ENCODE measurements around the gene AQP7.

The AQP7 gene

DNA sequence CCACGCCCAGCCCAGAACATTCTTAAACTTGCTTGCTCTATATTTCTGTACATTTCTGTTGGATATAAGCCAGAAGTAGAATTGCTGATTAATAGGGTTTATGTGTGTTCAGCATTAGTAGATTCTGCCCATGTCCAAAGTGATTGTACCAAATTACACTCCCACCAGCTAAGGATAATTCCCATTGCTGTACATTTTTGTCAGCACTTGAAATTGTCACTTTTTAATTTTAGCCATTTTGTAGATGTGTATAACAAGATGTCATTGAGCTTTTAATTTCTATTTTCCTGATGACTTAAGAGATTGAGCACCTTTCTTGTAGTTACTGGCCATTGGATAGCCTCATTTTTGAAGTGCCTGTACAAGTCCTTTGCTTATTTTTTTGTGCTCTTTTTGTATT is 46.4 kb downstream of the AQP7 start:
- Histone ChIP-seq H3K27me3 (ENCODE audit: insufficient read depth, poor library complexity, severe bottlenecking) (no peaks in the 10 kb centered on the region), H3K4me3 (ENCODE audit: severe bottlenecking) (no peak overlapping the region), H3K27ac (ENCODE audit: poor library complexity, severe bottlenecking) (no peak overlapping the region), H3K9me3 (ENCODE audit: severe bottlenecking) (no peaks in the 10 kb centered on the region), H3K4me1 (ENCODE audit: insufficient read depth, poor library complexity, severe bottlenecking) (no peaks in the 10 kb centered on the region), H3K36me3 (ENCODE audit: low read depth) (peaks cover 35% of the 10 kb centered on the region)
- DNase-seq (ENCODE audit: low spot score): no peak
- ATAC-seq (ENCODE audit: low read depth): no peak
- TF ChIP-seq, protein P1, sequence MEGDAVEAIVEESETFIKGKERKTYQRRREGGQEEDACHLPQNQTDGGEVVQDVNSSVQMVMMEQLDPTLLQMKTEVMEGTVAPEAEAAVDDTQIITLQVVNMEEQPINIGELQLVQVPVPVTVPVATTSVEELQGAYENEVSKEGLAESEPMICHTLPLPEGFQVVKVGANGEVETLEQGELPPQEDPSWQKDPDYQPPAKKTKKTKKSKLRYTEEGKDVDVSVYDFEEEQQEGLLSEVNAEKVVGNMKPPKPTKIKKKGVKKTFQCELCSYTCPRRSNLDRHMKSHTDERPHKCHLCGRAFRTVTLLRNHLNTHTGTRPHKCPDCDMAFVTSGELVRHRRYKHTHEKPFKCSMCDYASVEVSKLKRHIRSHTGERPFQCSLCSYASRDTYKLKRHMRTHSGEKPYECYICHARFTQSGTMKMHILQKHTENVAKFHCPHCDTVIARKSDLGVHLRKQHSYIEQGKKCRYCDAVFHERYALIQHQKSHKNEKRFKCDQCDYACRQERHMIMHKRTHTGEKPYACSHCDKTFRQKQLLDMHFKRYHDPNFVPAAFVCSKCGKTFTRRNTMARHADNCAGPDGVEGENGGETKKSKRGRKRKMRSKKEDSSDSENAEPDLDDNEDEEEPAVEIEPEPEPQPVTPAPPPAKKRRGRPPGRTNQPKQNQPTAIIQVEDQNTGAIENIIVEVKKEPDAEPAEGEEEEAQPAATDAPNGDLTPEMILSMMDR (IDR thresholded peaks at IDR 0.05; ENCODE audit: poor library complexity, severe bottlenecking): no peak

DNA sequence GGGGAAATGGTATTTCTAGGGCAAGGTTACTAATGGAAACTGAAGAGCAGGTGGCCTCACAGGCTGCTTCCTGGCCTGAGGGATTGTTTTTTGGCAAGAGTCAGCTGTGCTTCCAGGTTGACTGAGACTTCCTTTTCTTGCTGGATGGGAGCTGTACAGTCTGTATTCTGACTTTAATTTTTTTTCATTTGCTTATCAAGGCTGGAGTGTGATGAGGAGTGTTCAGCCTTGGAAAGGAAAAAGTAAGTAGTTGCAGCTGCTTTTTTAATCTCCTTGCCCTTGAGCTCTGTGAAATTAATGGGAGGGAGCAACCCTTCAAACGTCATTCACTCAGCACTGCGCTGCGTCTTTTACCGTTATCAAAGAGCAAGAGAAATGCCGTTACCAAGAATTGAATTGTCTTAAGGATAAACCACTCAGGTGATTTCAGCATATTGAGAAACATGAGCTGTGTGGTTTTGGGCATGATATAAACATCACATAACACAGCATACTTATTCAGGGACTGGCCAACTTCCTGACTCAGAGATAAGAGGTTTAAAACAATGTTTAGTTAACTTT is 47.6 kb downstream of the AQP7 start:
- Histone ChIP-seq H3K9me3 (ENCODE audit: severe bottlenecking) (no peaks in the 10 kb centered on the region), H3K4me3 (ENCODE audit: severe bottlenecking) (no peak overlapping the region), H3K36me3 (ENCODE audit: low read depth) (peaks cover 27% of the 10 kb centered on the region), H3K27ac (ENCODE audit: poor library complexity, severe bottlenecking) (no peak overlapping the region), H3K4me1 (ENCODE audit: insufficient read depth, poor library complexity, severe bottlenecking) (no peaks in the 10 kb centered on the region), H3K27me3 (ENCODE audit: insufficient read depth, poor library complexity, severe bottlenecking) (no peaks in the 10 kb centered on the region)
- no peak for ATAC-seq (ENCODE audit: low read depth)
- TF ChIP-seq, protein P1 (IDR thresholded peaks at IDR 0.05; ENCODE audit: poor library complexity, severe bottlenecking): no peak
- no peak for DNase-seq (ENCODE audit: low spot score)

DNA sequence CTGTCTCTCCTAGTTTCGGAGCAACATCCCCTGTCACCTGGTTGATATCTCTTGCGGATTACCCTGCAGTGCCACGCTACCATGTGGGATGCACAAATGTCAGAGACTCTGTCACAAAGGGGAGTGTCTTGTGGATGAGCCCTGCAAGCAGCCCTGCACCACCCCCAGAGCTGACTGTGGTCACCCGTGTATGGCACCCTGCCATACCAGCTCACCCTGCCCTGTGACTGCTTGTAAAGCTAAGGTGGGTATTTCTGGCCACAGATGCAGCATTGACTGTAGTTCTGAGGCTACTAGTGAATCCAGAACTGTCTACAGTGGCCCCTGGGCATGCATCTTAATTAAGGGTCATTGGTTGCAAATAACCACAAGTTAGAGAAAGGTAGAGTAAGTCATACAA is 50.8 kb downstream of the AQP7 start:
- TF ChIP-seq, protein P1 (IDR thresholded peaks at IDR 0.05; ENCODE audit: poor library complexity, severe bottlenecking): no peak
- no peaks in the 10 kb centered on the region for H3K9me3 ChIP-seq (ENCODE audit: severe bottlenecking)
- no peaks in the 10 kb centered on the region for H3K4me1 ChIP-seq (ENCODE audit: insufficient read depth, poor library complexity, severe bottlenecking)
- no peaks in the 10 kb centered on the region for H3K27me3 ChIP-seq (ENCODE audit: insufficient read depth, poor library complexity, severe bottlenecking)
- no peak for DNase-seq (ENCODE audit: low spot score)
- no peak overlapping the region for H3K27ac ChIP-seq (ENCODE audit: poor library complexity, severe bottlenecking)
- H3K4me3 ChIP-seq (ENCODE audit: severe bottlenecking): no peak overlapping the region
- peaks cover 45% of the 10 kb centered on the region for H3K36me3 ChIP-seq (ENCODE audit: low read depth)
- ATAC-seq (ENCODE audit: low read depth): no peak

DNA sequence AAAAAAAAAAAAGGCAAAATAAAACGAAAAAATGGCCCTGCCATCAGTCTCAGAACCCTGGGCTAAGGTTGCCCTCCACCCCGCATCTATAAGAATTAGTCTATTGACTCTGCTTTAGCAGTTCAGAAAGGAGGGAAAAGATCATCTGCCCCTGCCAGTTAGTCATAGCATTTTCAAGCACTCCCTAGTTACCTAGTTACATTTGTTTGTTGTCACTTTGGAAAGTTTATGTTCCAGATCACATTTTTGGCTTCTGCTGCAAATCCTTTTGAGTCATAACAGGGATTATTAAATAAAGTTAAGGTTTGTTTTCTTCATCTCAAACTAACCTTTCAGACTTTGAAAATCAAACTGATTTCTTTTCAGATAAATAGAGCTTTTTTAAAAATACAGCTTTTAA is 52.1 kb downstream of the AQP7 start:
- Histone ChIP-seq H3K4me1 (ENCODE audit: insufficient read depth, poor library complexity, severe bottlenecking) (no peaks in the 10 kb centered on the region), H3K9me3 (ENCODE audit: severe bottlenecking) (no peaks in the 10 kb centered on the region), H3K27me3 (ENCODE audit: insufficient read depth, poor library complexity, severe bottlenecking) (no peaks in the 10 kb centered on the region), H3K4me3 (ENCODE audit: severe bottlenecking) (no peak overlapping the region), H3K36me3 (ENCODE audit: low read depth) (peaks cover 45% of the 10 kb centered on the region), H3K27ac (ENCODE audit: poor library complexity, severe bottlenecking) (no peak overlapping the region)
- TF ChIP-seq, protein P1 (IDR thresholded peaks at IDR 0.05; ENCODE audit: poor library complexity, severe bottlenecking): no peak
- ATAC-seq (ENCODE audit: low read depth) (peak; percentile 79), DNase-seq (ENCODE audit: low spot score) (no peak)

DNA sequence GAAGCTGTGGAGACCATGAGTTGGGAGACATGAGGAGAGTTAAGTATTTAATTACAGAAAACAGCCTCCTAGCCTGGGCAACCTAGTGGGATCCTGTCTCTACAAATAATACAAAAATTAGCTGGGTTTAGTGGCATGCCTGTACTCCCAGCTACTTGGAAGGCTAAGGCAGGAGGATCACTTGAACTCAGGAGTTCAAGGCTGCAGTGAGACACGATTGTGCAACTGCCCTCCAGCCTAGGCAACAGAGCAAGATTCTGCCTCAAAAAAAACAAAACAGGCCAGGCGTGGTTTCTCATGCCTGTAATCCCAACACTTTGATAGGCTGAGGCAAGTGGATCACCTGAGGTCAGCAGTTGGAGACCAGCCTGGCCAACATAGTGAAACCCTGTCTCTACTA is 52.6 kb downstream of the AQP7 start:
- ATAC-seq (ENCODE audit: low read depth): no peak
- H3K27me3 ChIP-seq (ENCODE audit: insufficient read depth, poor library complexity, severe bottlenecking): no peaks in the 10 kb centered on the region
- H3K27ac ChIP-seq (ENCODE audit: poor library complexity, severe bottlenecking): no peak overlapping the region
- TF ChIP-seq, protein P1 (IDR thresholded peaks at IDR 0.05; ENCODE audit: poor library complexity, severe bottlenecking): no peak
- no peak for DNase-seq (ENCODE audit: low spot score)
- H3K4me3 ChIP-seq (ENCODE audit: severe bottlenecking): no peak overlapping the region
- peaks cover 45% of the 10 kb centered on the region for H3K36me3 ChIP-seq (ENCODE audit: low read depth)
- no peaks in the 10 kb centered on the region for H3K9me3 ChIP-seq (ENCODE audit: severe bottlenecking)
- no peaks in the 10 kb centered on the region for H3K4me1 ChIP-seq (ENCODE audit: insufficient read depth, poor library complexity, severe bottlenecking)
